HG03354 (cell line): ENCODE data around the gene SYT9.
A peak's percentile ranks its signal among the peaks of the same experiment; 100 is the strongest.

ENCODE experiments used
- ATAC-seq: cut with Tn5 transposase; IDR thresholded peaks from one replicate; pipeline ENCODE4 v1.9.1; 2021; ENCODE audit warnings: mild to moderate bottlenecking; ENCODE audit not compliant: unreplicated experiment, poor library complexity, severe bottlenecking

Gene SYT9

DNA sequence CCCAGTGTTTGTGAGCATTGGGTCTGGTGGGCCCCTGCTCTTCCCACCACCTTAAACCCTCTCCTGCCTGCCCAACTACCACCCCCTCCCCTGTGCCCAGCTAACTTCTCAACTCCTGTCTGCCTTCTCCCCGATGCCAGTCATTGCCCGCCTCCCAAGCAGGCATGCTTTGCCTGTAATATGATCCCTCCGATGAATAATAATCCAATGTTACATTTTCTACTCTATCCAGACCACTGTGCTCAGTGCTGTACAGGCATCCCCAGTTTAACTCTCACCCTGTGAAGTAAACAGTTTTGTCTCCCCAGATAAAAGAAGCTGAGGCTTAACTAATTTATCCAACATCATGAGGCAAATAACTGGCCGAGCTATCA is 198.1 kb downstream of the SYT9 start:
- no peak for ATAC-seq

- ATAC-seq = no peak
Observed at GRCh38 chr11:7450836-7451235, 199.1 kb downstream of the SYT9 start.

- ATAC-seq = no peak
Observed at GRCh38 chr11:7451520-7451919, 199.8 kb downstream of the SYT9 start.

DNA sequence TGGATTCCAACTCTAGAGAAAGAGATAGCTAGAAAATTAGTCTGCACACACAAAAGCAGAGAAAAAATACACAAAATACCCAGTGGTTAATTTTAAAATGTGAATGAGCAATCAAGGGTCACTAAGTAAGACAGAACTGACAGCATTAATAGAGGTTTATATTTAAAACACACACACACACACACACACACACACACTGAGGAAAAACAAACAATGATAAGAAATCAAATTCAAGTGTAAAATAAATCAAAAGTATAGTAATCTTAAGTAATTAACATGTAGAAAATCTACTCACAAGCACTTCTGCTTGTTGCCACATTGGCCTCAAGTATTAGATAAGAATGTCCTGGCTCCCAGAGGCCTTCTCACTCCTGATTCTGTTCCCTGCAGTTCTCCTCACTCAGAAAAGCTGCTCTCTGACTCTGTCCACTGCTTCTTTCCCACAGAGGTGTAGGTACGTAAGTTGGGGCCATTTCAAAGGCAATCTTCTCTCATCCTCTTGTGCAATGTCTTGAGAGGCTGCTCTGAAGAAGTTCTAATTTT is 200.3 kb downstream of the SYT9 start:
- ATAC-seq = no peak

GRCh38 chr11:7454854-7455253 is 203.2 kb downstream of the SYT9 start:
- ATAC-seq = no peak

- ATAC-seq = no peak
Observed at GRCh38 chr11:7457211-7457610, 205.5 kb downstream of the SYT9 start.

GRCh38 chr11:7462706-7463105 is 211.0 kb downstream of the SYT9 start:
- ATAC-seq = no peak

GRCh38 chr11:7467652-7468051 is 215.9 kb downstream of the SYT9 start:
- ATAC-seq = peak; percentile 75

GRCh38 chr11:7469351-7469865 is 217.7 kb downstream of the SYT9 start:
- ATAC-seq = no peak

DNA sequence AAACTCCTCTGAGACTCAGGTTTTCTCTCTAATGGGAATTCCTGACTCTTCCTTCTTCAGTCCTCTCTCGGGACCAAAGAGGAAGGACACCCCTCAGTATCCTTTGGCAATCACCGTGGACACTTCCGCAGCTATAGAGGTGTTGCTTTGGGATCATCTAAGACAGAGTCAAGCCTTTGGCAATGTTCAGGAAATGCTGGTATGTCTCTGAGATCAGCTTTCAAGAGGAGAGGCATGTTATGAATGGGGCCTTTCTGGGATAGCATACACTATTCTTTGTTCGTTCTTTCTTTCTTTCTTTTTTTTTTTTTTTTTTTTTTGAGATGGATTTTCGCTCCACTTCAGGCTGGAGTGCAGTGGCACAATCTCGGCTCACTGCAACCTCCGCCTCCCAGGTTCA is 219.4 kb downstream of the SYT9 start:
- ATAC-seq = no peak

- ATAC-seq = peak; percentile 95
Observed at GRCh38 chr11:7473717-7474116, 222.0 kb downstream of the SYT9 start.

DNA sequence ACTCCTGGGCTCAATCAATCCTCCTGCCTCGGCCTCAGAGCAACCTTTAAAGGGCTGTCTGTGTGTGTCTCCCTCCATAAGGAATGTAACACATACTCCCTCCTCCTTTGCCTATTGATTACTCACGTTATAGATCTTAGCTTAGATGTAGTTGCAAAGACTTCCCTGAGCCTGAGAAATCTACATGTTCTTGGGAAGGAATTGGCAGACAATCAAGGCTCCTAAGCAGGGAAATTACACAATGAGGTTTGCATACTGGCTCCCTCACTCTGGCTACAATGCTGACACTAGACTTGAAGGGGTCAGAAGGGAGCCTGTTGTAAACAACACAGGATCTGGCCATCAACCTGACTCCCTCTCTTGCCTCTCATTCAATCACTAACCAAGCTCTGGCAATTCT is 228.4 kb downstream of the SYT9 start:
- ATAC-seq = no peak

DNA sequence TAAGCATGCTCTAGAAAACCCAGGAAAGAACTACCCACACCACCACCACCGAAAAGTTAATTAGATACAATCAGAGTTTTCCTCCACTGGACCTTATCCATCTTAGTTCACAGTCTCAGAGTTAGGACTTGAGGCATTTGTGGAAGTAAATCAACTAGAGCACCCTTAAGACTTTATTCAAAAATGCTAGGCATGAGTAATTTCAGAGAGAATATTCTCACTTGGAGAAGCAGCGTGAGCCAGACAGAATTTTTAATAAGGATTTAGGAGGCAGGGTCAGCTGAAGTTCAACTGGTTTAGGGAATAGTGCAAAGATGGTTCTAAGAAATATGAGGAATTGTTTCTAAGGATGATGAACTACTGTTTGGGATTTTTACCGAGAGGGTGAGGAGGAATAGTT is 232.4 kb downstream of the SYT9 start:
- ATAC-seq = no peak

DNA sequence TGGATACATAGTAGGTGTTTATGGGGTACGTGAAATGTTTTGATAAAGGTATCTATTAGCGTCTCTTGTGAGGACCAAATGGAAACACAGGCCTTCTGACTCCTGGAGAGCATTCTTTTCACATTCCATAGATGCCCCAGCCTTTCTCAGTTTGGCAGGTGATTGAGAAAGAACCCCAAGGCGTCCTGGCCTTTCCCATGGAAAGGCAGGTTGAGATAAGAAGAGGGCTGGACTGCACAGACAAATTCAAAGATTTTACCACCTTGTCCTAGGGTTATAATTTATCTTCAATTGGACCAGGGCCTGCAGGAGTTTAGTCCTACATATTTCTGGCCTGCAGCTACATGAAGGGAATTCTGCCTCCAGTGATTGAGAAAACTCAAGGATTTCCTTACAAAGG is 232.9 kb downstream of the SYT9 start:
- ATAC-seq = no peak

DNA sequence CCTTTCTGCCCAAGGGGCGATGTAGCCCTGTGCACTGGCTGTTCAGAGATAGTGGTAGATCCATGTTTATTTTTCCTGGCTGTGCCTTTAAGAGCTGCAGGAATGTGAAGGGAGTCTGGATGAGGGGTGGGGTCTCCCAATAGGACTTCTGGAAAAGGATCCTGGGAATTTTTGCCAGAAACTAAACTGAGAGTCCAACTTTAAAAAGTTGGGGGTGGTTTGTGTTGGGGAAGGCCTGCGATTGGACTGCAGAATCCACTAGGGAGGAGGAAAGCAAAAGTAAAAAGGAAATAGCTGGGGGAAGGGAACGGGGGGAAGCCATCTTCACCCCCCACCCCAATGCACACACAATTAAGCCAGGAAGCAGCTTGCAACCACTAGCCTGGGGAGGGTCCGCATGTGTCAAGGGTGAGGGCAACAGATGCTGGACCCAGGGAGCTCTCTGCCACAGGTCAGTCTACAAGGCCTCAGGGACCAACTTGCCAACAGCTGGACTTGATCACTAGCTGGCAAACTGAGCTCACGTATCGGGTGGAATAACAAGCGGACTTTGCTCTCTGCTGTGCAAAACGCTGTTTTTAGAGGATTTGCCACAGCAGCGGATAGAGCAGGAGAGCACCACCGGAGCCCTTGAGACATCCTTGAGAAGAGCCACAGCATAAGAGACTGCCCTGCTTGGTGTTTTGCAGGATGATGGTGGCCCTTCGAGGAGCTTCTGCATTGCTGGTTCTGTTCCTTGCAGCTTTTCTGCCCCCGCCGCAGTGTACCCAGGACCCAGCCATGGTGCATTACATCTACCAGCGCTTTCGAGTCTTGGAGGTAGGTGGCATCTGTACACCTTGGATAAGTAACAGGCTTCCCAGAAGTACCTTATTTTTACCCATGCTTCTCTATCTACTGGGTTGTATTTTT is 233.7 kb downstream of the SYT9 start, which contains the start of gene OLFML1:
Gene OLFML1 (plus strand): TSS at position 321 of the 912 bp plus-strand sequence. CDS start 370 bp downstream, at position 691.
- ATAC-seq = no peak

DNA sequence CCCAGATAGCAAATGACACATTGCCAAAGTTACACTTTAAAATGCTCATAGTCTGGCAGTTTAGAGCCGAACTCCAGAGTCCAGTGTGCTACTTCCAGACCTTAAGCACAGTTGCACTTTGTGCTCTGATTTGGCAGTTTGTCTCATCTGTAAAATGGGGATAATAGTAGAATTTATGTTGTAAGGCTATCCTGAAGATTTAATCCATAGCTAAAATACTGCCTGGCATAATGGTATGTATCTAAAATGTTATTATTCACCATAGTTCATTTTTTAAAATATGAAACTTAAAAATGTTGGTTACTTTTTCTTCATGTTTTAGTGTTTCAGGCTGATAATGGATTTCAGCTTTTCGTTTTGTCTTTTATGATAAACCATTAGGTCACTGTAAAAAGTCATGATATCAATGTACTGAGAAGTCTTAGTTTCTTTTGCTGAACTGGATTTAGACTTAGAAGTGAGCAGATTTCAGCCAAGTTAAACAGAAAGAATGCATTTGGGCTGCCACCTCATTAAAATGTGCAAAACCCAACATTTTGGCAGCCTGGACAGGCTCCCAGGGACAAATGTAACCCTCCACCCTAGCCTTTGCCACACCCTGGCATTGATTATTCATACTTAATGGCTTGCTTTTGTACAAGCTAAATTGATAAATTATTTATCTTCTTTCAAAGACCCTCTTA is 234.5 kb downstream of the SYT9 start:
- no peak for ATAC-seq

DNA sequence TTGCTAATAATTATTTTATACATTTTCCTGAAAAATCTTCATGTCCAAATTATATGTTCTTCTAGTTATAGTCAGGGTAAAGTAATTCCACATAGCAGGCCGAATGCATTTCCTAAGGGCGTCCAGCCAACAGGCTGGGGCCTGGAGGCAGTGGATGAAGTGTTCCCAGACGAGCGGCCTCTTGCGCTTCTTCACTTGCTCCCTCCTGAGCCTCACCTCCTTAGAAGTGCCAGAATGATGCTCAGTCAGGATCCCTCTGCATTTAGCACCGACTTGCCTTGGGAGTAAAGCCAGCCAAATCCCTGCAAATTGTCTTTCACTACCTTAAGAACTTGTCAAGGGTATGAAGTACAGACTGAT is 235.1 kb downstream of the SYT9 start:
- no peak for ATAC-seq

DNA sequence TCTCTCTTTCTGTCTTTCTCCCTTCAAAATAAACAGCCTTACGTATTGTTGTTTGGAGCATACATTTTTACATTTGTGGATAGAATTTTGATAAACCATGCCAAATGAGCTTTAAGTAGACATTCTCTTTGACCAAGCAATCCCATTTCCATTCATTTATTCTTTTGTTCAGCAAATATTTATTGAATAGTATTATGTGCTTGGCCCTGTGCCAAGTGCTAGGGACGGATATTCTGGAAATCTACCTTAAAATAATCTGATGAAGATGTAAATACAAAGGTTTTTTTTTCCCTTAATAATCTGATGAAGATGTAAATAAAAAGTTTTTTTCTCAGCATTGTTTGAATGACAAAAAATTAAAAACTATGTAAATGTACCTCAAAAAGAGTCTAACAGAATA is 235.7 kb downstream of the SYT9 start:
- ATAC-seq = no peak

- no peak for ATAC-seq
Observed at GRCh38 chr11:7488681-7489080, 237.0 kb downstream of the SYT9 start.

DNA sequence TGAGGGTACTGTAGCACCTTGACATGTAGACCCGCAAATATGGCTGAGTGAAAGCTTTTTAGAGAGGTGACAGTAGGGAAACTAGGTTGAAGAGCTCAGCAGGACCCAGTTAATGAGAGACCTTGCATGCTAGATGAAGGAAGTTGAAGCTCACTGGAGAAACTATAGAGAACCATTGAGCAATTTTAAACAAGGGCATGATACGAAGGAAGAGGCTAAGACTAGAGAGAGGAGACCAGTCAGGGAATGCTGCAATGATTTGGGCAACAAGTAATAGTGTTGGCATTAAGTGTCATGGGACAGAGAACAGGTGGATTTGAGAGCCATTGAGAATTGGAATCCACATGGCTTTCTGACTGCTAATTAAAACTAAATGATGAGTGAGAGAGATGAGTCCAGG is 237.7 kb downstream of the SYT9 start:
- no peak for ATAC-seq

GRCh38 chr11:7490054-7490453 is 238.3 kb downstream of the SYT9 start:
- ATAC-seq = no peak
